GM10248 (cell line): ENCODE results near the gene PARP8.

Source experiments
- CTCF ChIA-PET: fragments of 300-600 bp; sonication (Branson Sonifier 250); formaldehyde crosslinking; extraction: SDS; loops from one replicate; lab custom pipeline; 2021; ENCODE audit warnings: antibody characterized with exemption; lab: Yijun Ruan, JAX
- POLR2A ChIA-PET: fragments of 350-650 bp; sonication (Branson Sonifier 250); formaldehyde crosslinking; extraction: SDS; loops from one replicate; lab custom pipeline; 2020; ENCODE audit warnings: antibody characterized with exemption; lab: Yijun Ruan, JAX
- DNase-seq: peaks from one replicate; pipeline ENCODE4 v3.0.0; 2012; ENCODE audit errors: extremely low spot score
- TF ChIP-seq, protein P1 (sequence below): IDR thresholded peaks from 2 replicates; pipeline ENCODE4 v1.5.1; 2012; ENCODE audit warnings: mild to moderate bottlenecking, low read depth; ENCODE audit errors: extremely low read depth, missing control alignments, control extremely low read depth

PARP8 gene

GRCh38 chr5:50712479-50712878 is 46.0 kb downstream of the PARP8 start:
- no peak for DNase-seq
- POLR2A ChIA-PET, result no interaction called here
- CTCF ChIA-PET, result no interaction called here
- TF ChIP-seq, protein P1, sequence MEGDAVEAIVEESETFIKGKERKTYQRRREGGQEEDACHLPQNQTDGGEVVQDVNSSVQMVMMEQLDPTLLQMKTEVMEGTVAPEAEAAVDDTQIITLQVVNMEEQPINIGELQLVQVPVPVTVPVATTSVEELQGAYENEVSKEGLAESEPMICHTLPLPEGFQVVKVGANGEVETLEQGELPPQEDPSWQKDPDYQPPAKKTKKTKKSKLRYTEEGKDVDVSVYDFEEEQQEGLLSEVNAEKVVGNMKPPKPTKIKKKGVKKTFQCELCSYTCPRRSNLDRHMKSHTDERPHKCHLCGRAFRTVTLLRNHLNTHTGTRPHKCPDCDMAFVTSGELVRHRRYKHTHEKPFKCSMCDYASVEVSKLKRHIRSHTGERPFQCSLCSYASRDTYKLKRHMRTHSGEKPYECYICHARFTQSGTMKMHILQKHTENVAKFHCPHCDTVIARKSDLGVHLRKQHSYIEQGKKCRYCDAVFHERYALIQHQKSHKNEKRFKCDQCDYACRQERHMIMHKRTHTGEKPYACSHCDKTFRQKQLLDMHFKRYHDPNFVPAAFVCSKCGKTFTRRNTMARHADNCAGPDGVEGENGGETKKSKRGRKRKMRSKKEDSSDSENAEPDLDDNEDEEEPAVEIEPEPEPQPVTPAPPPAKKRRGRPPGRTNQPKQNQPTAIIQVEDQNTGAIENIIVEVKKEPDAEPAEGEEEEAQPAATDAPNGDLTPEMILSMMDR, result no peak

GRCh38 chr5:50715001-50715400 is 48.6 kb downstream of the PARP8 start:
- TF ChIP-seq, protein P1, result no peak
- POLR2A ChIA-PET, result no interaction called here
- CTCF ChIA-PET, result interaction anchor here (1.4 to 2.0 kb wide), 3 partner anchors 11 to 28 kb away, joined by 4 to 6 read pairs (median 5); no protein-coding TSS in a partner anchor
- peak; percentile 10 for DNase-seq

DNA sequence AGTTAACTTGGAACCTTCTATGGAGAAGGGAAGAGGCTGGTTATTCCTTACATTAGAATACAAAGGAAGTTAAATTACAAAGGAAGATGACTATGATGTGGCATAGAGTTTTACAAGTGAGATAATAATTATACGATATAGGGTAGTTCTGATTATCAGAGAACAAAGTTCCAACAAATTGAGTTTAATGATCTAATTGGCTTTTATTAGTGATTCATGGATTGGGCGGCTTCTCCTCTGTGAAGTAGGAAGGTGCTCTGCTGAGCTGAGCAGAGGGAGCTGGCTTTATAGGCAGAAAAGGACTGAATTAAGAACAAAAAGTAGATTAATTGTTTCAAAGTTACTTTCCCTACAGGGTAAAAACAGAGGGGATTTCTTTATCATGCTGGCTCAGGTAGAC is 49.7 kb downstream of the PARP8 start:
- DNase-seq, result no peak
- ChIA-PET POLR2A (no interaction called here), CTCF (interaction anchor here (1.7 kb wide), 1 partner anchor 27 kb away, joined by 6 read pairs; no protein-coding TSS in a partner anchor)
- TF ChIP-seq, protein P1, result no peak

- DNase-seq, result no peak
- POLR2A ChIA-PET, result no interaction called here
- TF ChIP-seq, protein P1, result no peak
- CTCF ChIA-PET, result interaction anchor here (0.8 to 1.2 kb wide), 2 partner anchors 25 to 73 kb away, joined by 3 read pairs; no protein-coding TSS in a partner anchor
Observed at GRCh38 chr5:50717651-50718050, 51.2 kb downstream of the PARP8 start.

DNA sequence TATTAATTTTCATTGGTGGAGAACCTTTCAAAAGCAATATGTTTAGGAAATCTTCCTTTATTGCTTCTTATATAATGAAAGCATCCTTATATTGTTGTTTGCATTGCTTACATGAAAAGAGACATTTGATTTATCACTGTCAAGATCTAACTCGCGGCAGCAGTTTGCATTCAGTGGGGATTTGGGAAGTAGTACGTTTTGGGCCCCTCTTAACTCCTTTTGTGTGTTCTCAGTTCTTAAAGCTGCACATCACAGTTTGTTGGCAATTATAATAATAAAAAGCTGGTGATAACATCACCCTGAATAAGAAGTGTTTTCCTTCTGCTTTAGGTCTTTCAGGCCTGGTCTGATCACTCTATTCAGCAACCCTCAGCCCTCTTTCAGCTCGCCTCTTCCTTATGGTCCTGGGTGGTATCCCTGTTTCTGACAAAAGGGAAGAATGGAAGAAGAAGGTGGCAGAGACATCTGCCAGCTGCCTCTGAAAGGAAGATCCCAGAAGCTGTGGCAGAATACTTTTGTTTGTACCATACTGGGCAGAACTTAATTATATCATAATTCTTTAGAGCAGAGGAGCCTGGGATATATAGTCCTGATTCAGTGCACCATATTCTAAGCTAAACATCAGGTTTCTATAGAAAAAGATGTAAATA is 53.7 kb downstream of the PARP8 start:
- CTCF ChIA-PET, result interaction anchor here (0.9 to 2.9 kb wide), 4 partner anchors 13 to 51 kb away, joined by 3 to 6 read pairs (median 4); no protein-coding TSS in a partner anchor
- DNase-seq, result no peak
- POLR2A ChIA-PET, result interaction anchor here (0.6 kb wide), 1 partner anchor 43 kb away, joined by 3 read pairs; no protein-coding TSS in a partner anchor
- TF ChIP-seq, protein P1, result no peak

- CTCF ChIA-PET, result interaction anchor here (0.9 to 2.9 kb wide), 5 partner anchors 13 to 282 kb away, joined by 3 to 6 read pairs (median 4); no protein-coding TSS in a partner anchor
Observed at GRCh38 chr5:50722223-50722622, 55.8 kb downstream of the PARP8 start.

More at GRCh38 chr5:50722223-50722622, 55.8 kb downstream of the PARP8 start:
- POLR2A ChIA-PET, result no interaction called here
- TF ChIP-seq, protein P1, result no peak
- no peak for DNase-seq
